Stimulated activated naive CD4-positive, alpha-beta T cell (primary cell): Measurements from ENCODE around the gene MMP23B.
"Not testable (repeated sequence)": the region's sequence is repeated elsewhere in the genome, so short reads cannot be mapped to it uniquely, and the experiment has no call there.

Source experiments
- DNase-seq, 6 experiments: peaks; one replicate each; lab custom pipeline; 2025; lab: John Stamatoyannopoulos, UW

The MMP23B gene

DNA sequence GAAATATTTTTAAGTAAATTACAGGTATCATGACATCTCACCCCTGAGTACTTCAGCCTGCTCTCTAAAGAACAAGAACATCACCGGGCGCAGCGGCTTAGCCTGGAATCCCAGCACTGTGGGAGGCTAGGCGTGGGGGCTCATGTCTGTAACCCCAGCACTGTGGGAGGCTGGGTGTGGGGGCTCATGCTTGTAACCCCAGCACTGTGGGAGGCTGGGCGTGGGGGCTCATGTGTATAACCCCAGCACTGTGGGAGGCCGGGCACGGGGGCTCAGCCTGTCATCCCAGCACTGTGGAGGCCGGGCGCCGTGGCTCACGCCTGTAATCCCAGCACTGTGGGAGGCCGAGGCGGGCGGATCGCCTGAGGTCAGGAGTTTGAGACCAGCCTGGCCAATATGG is 34.6 kb downstream of the MMP23B start:
- DNase-seq: no peak

DNA sequence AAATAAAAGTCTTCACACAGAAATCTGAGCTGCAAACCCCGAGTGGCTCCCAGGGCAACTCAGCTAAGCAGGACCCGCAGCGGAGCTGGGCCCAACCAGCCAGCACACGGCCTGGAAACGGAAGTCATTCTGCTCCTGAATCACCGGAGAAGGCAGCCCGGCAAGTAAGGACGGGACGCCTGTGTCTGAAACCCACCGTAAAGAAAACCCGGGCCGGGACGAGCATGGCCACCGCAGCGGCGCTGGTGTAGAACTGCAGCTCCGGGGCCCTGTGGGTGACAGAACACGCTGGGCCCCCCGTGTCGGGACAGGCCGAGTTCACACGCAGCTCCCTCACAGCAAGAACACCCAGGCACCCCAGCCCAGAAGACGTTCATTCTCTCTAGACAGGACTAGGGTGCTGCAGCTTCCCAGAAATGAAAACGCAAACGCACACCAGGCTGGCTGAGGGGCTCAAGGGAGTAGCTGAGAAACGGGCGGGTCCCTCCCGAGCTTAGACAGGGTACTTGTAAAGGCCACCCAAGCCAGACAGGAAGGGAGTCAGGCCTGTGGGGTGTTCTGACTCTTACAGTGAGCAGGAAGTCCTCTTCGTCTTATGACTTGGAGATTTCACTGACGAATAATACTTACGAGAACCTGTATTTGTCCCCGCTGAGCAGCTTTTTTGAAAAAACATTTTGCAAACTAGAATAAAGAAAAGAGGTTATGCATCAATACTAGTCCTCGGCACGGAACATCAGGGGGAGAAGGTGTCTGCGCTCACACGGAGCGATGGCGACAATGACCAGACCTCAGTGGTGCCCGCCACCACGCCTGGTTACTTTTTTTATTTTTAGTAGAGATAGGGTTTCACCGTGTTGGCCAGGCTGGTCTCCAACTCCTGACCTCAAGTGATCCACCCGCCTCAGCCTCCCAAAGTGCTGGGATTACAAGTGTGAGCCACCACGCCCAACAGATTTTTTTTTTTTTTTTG is 37.8 kb downstream of the MMP23B start:
- no peak for DNase-seq

DNA sequence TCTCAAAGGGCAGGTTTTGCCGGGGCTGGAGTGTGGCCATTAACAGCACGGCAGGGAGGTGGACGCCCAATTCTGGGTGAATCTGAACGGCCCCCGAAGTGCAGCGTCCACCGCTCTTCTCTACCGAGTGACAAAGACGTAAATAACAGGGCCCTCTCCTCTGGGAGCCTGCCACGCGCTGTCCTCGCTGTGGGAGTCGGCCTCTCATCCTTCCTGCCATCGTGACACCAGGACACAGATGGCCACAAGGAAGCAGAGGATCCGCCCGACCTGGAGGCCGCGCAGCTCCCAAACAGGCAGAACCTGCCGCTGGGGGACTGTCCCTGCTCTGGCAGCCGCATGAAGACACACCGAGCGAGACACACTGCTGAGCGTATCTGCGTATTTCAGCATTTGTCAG is 38.9 kb downstream of the MMP23B start:
- DNase-seq: no peak

DNA sequence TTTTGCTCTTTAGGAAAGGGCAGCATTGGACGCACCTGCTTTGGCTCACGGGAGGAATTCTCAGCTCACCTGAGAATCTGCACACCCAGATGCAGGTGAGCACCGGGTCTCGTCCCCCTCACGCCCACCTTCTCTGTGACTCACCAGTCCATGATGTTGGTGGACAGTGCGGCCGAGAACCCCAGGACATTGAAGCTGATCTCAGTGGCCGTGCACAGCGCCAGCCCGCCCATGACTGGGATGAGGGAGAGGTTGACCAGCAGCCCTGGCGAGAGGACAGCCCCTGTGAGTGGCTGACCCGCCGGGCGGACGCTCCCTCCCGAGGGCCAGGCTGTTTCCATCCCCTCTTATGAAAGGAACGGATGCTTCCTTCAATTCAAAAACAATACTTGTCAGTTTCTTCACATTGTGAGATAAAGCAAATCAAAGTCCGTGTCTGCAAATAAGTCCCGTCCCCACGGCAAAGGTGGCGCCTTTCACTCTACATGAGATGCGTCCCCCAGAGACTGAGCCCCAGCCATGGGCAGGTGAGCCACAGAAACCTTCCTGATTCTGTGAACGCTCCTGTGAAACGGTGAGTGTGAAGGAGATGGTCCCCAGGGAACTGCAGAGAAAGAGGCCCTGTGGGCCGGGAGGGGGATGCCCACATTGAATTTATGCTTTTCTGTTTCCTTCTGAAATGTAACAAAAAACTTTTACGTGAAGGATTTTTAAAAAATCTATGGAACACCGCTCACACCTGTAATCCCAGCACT is 39.6 kb downstream of the MMP23B start:
- no peak for DNase-seq

DNA sequence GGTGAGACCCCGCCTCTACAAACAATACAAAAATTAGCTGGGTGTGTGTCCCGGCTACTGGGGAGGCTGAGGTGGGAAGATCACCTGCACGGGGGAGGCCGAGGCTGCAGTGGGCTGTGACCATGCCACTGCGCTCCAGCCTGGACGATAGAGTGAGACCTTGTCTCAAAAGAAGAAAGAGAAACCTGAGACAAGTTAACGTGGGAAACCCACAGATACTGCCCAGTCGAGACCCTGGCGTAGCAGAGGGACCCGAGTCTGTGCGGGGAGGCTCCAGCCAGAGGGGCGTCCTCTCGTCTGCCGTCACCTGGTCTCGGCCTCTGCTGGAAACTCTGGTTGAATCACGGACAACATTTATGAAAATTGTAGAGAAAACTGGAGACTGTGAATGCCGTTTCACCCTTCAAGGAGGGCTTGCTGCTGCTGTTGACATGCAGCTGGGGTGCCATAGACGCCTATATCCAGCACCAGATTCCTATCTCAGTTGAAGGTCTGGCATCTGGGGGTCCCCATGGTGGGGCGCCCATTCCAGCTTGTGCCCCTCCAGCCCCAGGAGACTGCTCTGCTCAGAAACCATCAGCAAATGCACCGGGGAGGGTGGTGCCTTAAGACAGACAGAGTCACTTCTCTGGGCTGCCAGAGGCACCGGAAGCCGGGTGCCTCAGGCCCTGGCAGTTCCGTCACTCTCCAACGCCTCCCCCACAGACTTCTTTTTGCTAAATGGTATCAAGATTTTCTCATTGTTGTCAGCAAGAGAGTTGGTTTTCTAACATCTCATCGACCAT is 40.4 kb downstream of the MMP23B start:
- DNase-seq: no peak

DNA sequence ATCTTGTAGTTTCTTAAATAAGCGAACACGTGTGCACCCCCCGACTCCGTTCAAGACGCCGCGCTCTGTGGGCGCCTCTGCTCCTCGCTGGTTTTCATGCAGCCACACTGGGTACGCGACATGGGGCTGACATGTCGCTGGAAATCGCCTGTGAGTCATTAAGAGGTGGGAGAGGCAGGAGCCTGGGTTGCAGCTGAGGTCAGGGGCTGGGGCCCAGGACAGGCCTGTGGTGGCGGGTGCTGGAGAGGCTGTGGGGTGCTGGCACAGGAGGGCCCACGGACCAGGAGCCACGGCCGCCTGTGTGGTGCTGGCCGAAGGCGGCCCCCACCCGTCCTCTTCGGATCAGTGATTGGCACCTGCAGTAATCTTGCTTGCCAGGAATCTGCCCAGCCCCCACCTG is 42.8 kb downstream of the MMP23B start:
- DNase-seq: not testable (repeated sequence)

DNA sequence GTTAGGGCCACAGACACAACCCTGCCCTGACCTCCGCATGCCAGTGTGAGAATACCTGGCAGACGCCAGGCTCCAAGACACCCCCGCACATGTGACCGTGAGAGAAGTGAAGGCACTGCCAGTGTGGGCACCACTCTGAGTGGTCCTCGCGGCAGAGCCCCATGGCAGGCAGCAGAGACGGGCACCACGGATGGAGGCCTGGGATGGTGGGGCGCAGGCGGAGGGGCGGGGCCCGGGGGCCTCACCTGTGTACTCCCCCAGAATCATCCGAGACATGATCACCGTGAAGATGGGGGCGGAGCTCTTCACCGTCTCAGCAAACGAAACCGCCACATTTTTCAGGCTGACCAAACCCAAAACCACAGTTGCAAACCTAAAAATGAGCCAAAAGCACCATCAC is 43.2 kb downstream of the MMP23B start:
- not testable (repeated sequence) for DNase-seq

DNA sequence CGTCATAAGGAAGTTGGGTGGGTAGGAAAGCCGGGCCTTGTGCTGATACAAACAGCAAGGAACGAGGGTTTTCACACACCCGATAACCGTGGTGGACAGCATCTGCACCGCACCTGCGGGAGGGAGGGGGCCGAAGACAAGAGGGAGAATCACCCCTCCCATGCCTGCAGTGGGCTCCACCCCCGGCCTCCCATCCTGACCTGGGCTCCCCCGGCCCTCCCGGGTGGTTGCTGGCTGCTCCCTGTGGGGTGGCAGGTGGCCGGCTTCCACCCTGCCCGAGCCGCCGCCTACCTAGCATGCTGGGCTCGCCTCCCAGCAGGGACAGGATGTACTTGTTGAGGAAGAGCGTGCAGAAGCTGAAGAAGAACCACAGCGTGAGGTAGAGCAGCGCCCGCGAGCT is 44.1 kb downstream of the MMP23B start:
- DNase-seq: not testable (repeated sequence)

DNA sequence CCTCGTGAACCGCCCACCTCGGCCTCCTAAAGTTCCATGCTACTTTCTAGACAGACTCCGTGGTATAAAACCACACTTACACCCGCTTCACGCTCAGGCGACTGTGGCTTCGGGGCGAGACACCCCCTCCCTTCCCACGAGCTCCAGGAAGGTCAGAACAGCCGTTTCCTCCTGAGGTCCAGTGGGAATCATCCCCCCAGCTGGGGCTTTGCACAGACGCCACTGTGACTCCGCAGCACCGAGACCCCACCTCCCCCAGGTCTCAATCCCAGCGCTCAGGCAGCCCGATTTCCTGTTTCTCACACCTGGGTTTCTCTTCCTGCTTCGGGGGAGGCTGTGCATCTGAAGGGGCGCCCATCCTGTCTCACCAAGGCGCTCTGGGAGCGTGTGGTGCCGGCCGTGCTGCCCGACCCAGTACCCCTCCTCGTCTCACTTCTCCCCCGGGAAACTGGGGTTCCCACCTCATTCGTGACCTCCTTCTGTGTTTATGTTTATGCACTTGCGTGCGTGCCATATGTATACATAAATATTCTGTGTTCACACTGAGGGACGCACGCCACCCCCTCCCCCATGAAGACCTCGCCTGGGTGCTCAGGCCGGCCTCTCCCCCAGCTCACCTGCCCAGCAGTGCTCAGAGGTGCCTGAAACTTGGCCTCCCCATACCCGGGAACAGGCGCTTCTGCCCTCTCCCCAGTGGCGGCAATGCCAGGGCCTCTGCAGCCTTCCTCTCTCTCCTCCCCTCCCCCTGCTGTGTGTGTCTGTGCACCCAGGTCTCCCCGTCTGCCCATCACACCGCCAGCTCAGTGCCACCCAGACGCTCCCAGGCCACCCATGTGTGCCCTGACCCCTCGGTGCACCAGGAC is 46.0 kb downstream of the MMP23B start:
- peak; percentile 30 to 61 (median 37) for DNase-seq

DNA sequence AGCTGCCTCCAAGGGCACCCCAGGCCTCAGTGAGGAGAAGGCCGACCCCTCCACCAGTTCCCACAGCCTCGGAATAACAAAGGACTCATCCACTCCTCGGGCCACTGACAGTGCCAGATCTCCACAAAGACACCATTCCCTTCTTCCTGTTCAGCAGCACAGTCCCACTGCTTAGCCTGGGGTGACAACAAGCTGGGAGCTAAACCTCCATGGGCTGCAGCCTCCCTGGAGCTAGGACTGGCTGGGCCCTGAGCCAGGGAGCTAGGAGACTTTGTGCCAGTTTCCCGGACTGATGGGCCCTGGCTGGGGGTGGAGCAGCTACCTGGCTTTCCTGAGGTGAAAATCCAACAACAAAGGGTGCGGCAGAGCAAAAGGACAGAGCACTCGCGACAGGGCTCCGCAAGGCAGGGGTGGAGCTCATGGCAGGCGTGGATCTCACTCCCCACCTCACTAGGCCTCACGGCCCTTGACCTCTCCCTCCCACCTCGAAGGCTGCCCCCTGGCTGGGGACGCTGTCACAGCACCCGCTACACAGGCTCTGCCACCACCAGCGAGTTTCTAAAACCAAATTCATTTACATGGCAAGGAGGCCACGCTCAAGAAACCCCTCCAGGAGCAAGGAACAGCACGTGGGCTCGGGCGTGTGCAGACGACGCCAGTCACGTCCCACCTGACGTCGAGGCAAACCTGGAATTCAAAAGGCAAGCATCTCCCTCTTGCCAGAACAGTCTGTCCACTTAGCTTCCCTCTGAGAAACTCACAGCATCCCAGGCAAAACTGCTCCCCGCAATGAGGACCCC is 46.8 kb downstream of the MMP23B start:
- peak in 5 of 6 experiments; percentile 13 to 56 (median 37) for DNase-seq

DNA sequence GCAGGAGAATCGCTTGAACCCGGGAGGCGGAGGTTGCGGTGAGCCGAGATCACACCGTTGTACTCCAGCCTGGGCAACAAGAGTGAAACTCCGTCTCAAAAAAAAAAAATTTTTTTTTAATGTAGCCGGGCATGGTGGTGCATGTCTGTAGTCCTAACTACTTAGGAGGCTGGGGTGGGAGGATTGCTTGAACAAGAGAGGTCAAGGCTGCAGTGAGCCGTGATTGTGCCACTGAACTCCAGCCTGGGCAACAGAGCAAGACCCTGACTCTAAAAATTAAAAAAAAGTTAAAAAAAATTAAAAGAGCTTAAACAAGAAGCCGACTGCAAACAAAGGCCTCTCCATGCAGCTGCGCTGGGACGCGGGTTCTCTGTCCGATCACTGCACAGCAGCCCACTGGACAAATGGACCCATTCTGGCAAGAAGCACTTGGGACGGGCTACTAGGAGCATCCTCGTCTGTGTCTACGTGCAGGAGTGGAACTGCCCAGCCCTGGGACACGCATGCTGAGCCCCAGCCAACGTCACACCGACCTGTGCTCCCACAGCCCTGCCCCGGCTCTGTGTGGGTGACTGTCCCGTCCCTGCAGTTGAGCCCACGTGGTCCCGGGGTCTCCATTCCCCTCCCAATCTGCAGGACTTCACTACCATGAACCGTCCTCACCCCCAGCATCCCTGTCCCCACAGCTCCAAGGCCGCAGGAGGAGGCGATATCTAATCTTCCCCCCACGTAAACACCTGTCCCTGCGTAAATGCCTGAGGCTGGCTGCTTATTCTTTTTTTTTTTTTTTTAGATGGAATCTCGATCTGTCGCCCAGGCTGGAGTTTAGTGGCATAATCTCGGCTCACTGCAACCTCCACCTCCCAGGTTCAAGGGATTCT is 48.3 kb downstream of the MMP23B start:
- DNase-seq: no peak

DNA sequence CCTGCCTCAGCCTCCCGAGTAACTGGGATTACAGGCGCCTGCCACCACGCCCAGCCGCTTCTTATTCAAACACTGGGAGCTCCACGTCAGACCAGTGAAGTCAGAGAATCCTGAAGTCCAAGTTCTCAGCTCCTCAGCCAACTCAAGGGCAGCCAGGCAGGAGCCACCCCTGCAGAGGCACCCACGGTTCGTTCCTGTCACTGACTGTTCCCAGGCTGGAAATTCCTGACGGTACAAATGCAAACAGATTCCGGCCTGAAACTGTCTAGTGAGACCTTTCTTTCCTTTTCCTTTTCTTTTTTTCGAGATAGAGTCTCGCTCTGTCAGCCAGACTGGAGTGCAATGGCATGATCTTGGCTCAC is 48.9 kb downstream of the MMP23B start:
- DNase-seq: no peak

DNA sequence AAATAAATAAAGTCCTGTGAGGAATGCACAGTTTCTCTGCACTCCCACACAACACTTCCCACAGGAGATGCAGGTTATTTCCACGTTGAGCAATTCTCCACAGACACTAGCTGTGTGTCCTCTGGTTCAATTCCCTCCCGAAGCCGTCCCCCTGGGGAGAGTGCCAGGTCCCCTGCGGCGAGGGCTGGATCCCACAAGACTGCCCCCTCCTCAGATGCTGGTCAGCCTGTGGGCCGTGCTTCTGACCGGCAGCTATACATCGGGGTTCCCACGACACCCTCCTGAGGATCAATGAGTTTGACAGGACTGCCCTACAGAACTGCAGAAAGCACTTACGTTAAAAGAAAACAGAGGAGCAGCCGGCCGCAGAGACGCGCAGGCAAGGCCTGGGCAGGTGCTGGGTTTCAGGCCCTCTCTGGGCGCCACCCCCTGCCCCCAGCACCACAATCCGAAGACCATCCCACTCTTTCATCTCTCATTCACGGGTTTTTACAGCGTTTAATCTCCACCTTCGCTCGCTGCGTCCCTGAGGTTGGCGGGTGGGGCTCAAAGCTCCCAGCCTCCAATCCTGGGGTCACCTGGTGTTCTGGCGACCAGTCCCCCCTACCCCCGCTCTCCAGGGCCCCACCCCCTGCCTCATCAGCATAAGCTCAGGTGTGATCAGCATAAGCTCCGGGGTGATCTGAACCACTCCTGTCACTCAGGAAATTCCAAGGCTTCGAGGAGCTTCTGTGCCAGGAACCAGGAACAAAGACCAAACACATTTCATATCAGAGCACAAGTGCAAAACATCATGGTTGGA is 51.3 kb downstream of the MMP23B start:
- no peak for DNase-seq
